Measurements from ENCODE around the gene SLC6A12.

Gene SLC6A12

DNA sequence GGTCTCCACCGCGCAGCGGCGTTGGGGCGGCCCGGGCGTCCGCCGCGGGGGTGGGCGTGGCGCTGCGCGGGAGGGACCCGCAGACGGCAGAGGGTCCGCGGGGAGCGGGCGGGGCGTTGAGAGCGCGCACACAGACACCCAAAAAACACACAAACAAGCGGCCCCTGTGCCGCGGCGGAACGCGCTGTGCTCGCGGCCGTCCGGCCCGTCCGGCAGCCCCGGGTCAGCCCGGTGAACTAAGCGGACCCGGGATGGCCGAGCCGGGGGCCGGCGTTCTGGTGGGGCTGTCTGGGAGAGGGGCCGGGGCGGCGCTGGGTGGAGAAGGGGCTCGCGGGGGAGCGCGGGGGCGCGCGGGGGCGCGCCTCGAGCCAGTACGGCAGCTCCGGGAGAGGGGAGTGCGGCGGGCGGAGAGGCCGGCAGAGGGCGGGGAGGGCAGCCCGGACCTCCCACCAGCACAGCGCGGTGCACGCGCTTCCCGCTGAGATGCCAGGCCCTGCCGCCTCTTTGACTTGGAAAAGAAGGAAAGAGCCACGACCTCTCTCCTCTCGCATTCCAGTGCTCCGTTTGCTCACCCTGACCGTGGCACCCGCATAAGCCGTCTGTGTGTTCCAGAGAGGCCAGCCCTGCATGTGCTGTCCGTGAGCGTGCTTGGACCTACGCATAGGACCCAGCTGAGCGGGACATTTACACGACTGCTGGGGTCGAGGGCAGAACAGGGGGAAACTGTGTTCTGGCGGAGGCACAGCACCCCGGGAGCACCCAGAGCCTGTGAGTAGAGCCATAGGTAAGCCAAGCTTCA lies 10.3 kb downstream of the SLC6A12 start:
- TF ChIP-seq ZNF274 (IDR thresholded peaks at IDR 0.05; ENCODE audit: low read depth, low read length), result no peak
- no peak overlapping the region for H3K4me3 ChIP-seq (ENCODE audit: low read length)

GRCh38 chr12:203074-203461 lies 10.9 kb downstream of the SLC6A12 start:
- TF ChIP-seq ZNF274 (IDR thresholded peaks at IDR 0.05; ENCODE audit: low read depth, low read length), result no peak
- H3K4me3 ChIP-seq (ENCODE audit: low read length), result no peak overlapping the region

- TF ChIP-seq ZNF274 (IDR thresholded peaks at IDR 0.05; ENCODE audit: low read depth, low read length), result no peak
- no peak overlapping the region for H3K4me3 ChIP-seq (ENCODE audit: low read length)
These were observed 11.8 kb downstream of the SLC6A12 start for GRCh38 chr12:202081-202731.

DNA sequence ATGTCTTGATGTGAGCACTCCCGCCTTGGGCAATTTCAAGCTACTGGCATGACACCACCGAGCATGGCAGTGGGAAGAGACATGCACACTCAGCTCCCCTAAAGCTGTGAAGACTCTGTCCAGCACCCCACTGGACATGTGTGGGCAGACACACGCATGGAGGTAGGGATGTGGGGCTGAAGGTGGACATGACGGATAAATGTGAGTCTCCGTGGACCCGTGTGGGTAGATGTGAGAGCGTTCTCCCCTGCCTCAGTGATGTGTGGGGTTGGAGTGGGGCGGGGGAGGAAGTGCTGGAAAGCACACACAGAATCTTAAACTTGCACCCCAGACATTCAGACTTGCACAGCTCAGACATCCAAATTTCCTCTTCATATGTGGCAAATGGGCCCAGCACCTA lies 12.6 kb downstream of the SLC6A12 start:
- H3K4me3 ChIP-seq (ENCODE audit: low read length), result no peak overlapping the region
- no peak for TF ChIP-seq ZNF274 (IDR thresholded peaks at IDR 0.05; ENCODE audit: low read depth, low read length)

DNA sequence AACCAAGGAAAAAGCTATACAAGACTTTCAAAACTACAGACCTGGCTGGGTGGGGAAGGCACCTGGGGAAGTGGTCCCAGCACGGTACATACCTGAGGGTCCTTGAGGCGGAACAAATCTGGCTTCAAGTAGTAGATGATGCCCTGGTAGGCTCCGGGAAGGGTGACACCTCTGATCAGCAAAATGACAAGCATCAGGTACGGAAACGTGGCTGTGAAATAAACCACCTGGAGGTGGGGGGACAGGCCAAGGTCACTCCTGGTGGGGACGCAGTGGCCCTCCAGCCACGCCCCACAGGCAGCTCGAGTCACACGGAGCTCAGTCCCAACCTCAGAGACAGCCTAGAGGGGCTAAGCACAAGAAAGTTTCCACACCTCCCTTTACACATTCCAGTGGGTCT lies 15.3 kb downstream of the SLC6A12 start:
- TF ChIP-seq ZNF274 (IDR thresholded peaks at IDR 0.05; ENCODE audit: low read depth, low read length), result no peak
- no peak overlapping the region for H3K4me3 ChIP-seq (ENCODE audit: low read length)

GRCh38 chr12:197911-198695 lies 15.9 kb downstream of the SLC6A12 start:
- TF ChIP-seq ZNF274 (IDR thresholded peaks at IDR 0.05; ENCODE audit: low read depth, low read length), result no peak
- H3K4me3 ChIP-seq (ENCODE audit: low read length), result no peak overlapping the region

DNA sequence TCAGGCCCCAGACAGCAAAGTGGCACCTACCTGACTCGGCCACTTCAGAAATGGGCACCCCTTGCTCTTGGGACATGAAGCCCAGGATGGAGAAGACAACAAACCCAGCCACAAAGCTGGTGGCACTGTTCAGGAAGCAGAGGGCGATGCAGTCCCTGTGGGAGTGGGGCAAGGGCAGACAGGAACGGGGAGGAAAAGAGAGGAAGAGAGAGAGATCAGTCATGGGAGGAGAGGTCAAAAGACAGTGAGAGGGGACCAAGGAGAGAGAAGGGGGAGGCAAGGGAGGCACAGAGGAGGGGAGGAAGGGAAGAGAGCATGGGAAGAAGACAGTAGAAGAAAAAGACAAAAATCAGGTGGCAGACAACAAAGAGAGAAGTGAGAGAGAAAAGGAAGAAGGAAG lies 16.6 kb downstream of the SLC6A12 start:
- H3K4me3 ChIP-seq (ENCODE audit: low read length), result no peak overlapping the region
- no peak for TF ChIP-seq ZNF274 (IDR thresholded peaks at IDR 0.05; ENCODE audit: low read depth, low read length)

GRCh38 chr12:196436-196835 lies 17.5 kb downstream of the SLC6A12 start:
- no peak for TF ChIP-seq ZNF274 (IDR thresholded peaks at IDR 0.05; ENCODE audit: low read depth, low read length)
- no peak overlapping the region for H3K4me3 ChIP-seq (ENCODE audit: low read length)

GRCh38 chr12:195951-196350 lies 18.0 kb downstream of the SLC6A12 start:
- TF ChIP-seq ZNF274 (IDR thresholded peaks at IDR 0.05; ENCODE audit: low read depth, low read length), result no peak
- H3K4me3 ChIP-seq (ENCODE audit: low read length), result no peak overlapping the region

GRCh38 chr12:195156-195555 lies 18.8 kb downstream of the SLC6A12 start:
- H3K4me3 ChIP-seq (ENCODE audit: low read length), result no peak overlapping the region
- TF ChIP-seq ZNF274 (IDR thresholded peaks at IDR 0.05; ENCODE audit: low read depth, low read length), result no peak

- TF ChIP-seq ZNF274 (IDR thresholded peaks at IDR 0.05; ENCODE audit: low read depth, low read length), result no peak
These were observed 19.7 kb downstream of the SLC6A12 start for GRCh38 chr12:194276-194675.

GRCh38 chr12:193261-193660 lies 20.7 kb downstream of the SLC6A12 start:
- H3K4me3 ChIP-seq (ENCODE audit: low read length), result no peak overlapping the region
- no peak for TF ChIP-seq ZNF274 (IDR thresholded peaks at IDR 0.05; ENCODE audit: low read depth, low read length)

More at GRCh38 chr12:194276-194675, 19.7 kb downstream of the SLC6A12 start:
- H3K4me3 ChIP-seq (ENCODE audit: low read length), result no peak overlapping the region

- no peak overlapping the region for H3K4me3 ChIP-seq (ENCODE audit: low read length)
- no peak for TF ChIP-seq ZNF274 (IDR thresholded peaks at IDR 0.05; ENCODE audit: low read depth, low read length)
These were observed 22.4 kb downstream of the SLC6A12 start for GRCh38 chr12:191541-191940.

DNA sequence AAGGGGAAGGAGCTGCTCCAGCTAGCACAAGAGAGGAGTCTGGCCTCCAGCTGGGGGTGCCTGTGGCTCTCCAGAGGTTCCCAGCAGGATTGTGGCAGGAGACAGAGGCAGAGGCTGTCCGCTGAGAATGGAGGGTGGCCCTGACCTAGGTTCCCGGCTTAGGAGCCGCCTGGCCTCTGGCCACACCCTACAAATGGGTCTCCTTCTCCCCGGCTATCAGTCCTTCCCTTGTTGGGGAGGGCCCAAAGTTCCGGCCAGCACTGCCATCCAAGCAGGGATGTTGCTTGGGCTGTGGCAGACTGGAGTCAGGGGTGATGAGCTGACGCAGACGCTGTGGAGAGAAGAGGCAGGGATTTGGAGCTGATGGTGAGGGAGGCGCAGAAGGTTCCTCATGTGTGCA lies 23.1 kb downstream of the SLC6A12 start:
- TF ChIP-seq ZNF274 (IDR thresholded peaks at IDR 0.05; ENCODE audit: low read depth, low read length), result no peak

DNA sequence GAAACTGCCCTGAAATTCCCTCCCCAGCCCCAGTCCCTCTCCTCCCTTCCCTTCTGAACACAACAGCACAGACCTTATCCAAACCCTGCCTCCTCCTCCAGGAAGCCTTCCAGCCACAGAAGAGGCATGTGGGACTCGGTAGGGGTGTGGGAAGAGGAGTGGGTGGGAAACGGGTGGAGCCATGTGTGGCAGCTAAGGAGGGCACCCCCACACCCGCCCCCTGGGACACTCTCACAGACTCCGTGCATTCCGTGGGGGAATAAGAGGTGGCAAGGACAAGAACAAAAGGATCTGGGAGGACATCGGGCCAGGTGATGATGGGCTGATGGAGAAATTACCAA lies 24.4 kb downstream of the SLC6A12 start:
- H3K4me3 ChIP-seq (ENCODE audit: low read length), result no peak overlapping the region
- TF ChIP-seq ZNF274 (IDR thresholded peaks at IDR 0.05; ENCODE audit: low read depth, low read length), result no peak

More for the DNA sequence above, 23.1 kb downstream of the SLC6A12 start:
- H3K4me3 ChIP-seq (ENCODE audit: low read length), result no peak overlapping the region
